HG03139 (cell line): ENCODE results near the gene TMEM191C.
"Not testable (repeated sequence)": the region's sequence is repeated elsewhere in the genome, so short reads cannot be mapped to it uniquely, and the experiment has no call there.

Experiments
- ATAC-seq: cut with Tn5 transposase; IDR thresholded peaks from one replicate; pipeline ENCODE4 v1.9.1; 2021; ENCODE audit not compliant: unreplicated experiment

TMEM191C gene

DNA sequence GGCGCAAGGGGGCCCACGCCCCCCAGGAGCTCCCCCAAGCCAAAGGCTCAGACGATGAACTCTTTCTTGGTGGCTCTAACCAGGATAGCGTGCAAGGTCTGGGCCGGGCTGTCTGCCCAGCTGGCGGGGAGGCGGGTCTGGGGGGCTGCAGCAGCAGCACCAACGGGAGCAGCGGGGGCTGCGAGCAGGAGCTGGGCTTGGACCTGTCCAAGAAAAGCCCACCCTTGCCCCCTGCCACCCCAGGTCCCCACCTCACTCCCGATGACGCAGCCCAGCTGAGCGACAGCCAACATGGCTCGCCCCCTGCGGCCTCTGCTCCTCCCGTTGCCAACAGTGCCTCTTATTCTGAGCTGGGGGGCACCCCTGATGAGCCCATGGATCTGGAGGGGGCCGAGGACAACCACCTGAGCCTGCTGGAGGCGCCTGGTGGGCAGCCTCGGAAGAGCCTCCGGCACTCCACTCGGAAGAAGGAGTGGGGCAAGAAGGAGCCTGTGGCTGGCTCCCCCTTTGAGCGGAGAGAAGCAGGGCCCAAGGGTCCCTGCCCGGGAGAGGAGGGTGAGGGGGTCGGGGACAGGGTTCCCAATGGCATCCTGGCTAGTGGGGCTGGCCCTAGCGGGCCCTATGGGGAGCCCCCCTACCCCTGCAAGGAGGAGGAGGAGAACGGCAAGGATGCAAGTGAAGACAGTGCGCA lies 21.6 kb upstream of the TMEM191C start:
- no peak for ATAC-seq

- no peak for ATAC-seq
Observed at GRCh38 chr22:21446128-21446826, 20.9 kb upstream of the TMEM191C start.

DNA sequence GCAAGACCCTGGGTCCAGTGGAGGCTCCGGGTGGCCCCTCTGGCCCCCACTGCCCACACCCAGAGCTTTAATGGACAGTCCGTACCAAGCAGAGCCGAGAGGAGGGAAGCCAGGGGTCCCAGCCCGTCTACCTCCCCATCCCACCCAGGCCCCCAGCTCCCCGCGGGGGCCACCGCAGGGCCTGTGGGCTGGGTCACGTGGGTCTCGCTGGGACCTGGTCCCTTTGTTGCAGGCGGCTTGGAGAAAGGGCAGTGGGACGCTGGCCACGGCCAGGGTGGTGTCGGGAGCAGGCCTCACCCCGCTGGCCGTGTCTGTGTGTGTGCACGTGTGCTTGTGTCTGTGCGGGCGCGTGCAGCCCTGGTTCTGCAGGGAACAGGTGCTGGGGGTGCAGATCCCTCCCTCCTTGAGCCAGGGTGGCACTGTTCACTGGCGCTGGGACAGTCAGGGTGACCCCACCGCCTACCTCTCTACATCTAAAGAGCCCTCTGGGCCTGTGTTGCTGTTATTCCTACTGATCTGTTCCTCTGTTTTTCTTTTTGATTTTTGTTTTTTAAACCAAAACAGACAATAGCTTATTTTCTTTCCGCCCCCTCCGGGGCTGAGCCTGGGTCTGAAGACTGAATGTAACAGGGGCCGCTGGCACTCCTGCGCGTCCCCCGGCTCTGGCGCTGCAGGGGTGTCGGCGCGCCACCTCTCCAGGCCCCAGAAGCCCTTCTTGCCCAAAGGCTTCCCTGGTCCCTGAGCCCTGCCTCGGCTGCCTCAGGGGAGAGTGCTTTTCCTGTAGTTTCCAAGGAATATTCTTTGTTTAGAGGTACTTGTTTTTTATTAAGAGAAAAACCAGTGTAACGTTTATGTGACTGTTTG lies 20.1 kb upstream of the TMEM191C start:
- ATAC-seq: no peak

- ATAC-seq: no peak
Observed at GRCh38 chr22:21447694-21448402, 19.3 kb upstream of the TMEM191C start.

DNA sequence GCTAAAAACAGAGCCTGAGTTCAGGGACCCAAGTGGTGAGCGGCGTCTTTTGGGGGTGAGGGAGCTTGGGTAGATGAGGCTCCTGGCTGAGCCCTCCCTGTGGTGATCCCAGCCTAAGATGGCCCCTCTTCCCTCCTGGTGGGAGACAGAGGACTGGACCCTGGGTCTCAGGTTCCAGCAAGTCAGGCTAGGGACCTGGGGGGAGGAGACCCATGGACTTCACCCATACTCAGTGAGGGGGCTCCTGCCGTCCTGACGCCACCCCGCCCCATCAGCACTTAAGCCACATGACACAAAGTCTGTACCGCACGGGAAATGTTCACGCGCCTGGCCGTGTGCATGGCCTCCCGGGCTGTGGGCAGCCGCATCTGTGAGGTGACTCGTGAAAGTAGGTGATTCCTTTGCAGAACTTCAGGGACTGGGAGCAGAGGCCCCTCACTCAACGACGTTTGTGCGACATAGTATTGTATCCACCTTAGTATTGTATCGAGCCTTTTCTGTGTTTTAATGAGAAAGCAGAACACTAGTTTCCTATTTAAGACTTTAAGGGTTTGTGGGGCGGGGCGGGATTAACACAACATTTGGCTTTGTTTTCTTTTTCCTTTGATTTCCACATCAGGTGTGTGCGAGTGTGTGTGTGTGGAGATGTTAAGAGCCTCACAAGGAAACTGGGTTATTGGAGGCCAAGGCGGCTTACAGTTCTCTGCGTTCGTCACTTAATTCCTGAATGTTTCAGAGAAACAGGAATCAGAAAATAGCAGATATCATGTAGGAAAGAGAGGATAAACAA lies 18.4 kb upstream of the TMEM191C start:
- no peak for ATAC-seq

- ATAC-seq: no peak
Observed at GRCh38 chr22:21449531-21450319, 17.5 kb upstream of the TMEM191C start.

DNA sequence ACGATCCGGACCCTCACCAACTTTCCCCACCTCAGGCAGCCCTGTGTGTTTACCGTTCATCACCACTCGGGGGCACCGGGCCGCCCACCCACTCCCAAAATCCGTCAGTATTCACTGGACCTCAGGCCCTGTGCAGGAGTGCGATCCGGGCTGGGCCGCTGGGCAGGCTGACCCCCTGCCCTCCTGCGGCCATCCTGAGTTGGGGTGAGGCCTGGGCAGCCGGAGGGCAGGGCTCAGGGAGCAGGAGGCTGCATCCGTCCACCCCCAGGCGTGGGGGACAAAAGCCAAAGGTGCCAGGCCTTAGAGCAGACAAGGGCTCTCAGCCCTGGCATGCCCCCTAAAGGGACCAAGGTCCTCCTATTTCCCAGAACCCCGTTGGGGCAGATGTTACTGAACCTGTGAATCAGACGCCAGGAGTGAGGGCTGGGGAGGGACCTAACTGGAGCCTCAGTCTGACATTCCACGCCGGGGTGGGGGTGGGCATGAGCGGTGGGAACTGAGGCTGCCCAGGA lies 16.8 kb upstream of the TMEM191C start:
- ATAC-seq: no peak

DNA sequence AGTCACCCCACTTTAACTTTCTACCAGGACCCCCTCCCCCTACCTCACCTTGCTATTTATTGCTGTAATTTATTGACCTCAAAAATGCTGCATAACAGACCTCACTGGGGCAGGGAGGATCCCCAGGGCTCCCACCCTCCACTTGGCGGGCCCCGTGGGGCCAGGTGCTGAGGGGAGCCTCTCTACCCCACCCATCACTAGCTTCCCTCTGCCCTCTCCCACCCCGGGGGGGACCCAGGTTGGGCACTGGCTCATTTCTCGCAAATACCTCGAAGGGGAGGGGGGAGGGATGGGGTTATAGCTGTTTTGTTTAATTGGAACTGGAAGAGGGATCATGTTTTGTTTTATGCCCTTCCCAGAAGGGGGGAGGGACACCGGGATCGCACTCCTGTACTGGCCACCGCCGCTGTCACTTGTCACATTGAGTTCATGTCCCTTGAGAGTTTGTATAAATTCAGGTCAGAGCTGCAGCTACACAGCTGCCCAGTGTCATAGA lies 16.3 kb upstream of the TMEM191C start:
- ATAC-seq: no peak

DNA sequence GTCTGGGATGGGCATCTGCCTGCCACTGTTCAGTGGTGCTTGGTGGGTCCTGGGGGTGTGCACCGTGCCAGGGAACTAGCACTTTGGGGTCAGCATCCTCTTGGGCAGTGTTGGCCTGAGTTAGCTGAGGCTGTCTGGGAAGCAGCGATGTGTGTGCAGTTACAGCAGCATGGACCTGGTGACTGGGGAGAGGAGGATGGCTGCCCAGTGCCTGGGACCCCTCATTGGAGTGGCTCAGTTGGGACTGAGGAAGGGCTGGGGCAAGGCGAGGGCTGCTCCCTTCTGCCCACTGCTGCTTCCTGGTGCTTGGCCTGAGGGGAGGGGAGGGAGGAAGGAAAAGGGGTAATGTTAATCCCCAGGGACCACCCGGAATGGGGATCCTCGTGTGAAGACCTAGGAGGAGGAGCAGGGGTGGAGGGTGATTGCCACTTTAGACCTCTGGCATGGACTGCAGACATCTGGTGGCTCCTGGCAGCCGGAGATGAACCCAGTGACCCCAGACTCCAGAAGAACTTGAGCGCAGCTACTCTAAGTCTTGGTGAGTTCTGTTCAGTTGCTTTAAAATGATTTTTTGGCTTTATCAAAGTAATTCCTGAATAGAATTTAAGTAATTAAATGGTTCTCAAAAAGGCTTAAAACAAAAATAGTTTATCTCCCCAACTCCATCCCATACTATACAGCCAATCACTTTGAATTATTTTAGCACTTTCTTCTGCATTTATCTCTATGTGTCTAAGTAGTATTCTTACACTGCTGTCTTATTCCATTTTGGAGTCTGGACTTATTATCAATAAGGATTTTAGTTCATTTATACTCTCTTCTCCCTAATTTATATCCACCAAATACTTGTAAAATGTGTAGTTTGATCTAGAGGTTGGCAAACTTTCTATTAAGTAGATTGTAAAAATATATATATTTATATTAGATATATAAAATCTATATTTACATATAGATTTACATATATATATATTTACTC lies 15.4 kb upstream of the TMEM191C start:
- no peak for ATAC-seq

DNA sequence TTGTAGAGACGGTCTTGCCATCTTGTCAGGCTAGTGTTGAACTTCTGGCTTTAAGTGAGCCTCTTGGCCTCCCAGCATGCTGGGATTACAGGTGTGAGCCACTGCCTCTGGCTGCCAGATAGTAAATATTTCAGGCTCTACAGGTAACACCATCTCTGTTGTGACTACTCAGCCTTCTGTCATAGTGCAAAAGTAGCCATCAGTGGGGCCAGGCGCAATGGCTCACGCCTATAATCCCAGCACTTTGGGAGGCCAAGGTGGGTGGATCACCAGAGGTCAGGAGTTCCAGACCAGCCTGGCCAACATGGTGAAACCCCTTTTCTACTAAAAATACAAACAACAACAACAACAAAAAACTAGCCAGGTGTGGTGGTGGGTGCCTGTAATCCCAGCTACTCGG lies 14.5 kb upstream of the TMEM191C start:
- not testable (repeated sequence) for ATAC-seq

GRCh38 chr22:21454998-21455333 lies 12.2 kb upstream of the TMEM191C start:
- not testable (repeated sequence) for ATAC-seq

DNA sequence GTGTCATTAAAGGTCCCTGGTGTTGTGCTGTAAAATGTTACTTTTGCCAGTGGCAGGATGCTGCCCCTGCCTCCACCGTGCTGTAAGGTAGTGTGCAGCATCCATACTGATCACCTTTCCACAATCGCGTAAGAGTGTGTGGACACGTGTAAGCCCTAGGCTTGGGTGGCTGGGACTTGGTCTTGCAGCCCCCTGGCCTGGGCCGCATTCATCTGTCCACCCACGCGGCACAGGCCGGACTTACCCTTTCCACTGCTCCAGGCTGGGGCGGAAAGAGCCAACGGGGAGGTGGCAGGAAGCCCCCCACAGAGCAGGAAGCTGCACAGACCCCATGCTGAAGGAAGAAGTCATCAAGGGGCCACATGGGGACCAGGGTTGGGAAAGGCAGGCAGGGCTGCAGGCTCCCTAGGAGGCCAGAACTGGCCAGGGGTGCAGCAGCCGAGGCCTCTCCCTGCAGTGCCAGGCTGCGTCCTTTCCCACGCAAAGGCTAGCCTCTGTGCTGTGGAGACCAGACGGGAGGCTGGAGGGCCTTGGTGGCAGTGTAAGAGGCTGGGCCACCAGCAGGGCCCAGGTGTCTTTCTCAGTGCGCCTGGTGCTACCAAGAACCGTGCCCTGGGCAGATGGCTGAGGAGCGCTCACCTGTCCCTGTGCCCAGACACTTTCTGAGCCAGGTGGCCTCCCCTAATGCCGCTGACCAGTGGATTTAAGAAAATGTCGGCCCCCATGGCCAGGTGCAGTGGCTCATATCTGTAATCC lies 11.7 kb upstream of the TMEM191C start:
- ATAC-seq: no peak

DNA sequence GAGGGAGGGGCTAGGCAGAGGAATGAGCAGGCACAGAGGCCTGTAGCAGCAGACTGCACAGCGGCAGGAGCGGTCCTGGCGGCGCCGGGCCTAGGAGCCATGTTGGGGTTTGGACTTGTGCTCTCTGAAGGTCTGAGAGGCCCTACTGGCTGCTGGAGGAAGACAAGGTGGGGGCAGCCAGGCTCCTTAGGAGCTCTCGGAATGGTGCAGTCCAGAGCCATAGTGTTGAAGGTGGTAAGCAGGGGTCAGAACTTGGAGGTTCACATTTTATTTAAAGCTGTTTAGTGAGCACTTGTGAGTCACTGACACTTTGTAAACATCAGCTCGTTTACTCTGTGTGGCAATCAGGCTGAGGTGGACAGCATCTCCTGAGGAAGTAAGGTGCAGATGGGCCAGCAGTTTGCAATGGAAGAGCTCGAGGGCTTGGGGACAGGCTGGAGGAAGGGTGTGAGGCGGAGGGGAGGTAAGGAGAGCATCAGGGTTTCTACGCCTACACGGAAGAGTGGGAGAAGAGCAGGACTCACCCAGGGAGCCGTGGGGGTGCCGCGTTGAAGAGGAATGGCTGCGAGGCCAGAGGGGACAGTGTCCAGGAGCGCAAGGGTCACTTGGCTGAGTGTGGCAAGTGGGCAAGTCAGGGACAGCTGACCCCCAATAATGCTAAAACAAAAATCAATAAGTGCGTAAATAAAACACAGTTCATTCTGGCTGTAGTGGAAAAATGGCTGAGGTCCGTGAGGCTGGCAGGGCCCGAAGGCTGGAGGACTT lies 10.0 kb upstream of the TMEM191C start:
- ATAC-seq: no peak

- ATAC-seq: not testable (repeated sequence)
Observed at GRCh38 chr22:21462672-21463071, 4.5 kb upstream of the TMEM191C start.

DNA sequence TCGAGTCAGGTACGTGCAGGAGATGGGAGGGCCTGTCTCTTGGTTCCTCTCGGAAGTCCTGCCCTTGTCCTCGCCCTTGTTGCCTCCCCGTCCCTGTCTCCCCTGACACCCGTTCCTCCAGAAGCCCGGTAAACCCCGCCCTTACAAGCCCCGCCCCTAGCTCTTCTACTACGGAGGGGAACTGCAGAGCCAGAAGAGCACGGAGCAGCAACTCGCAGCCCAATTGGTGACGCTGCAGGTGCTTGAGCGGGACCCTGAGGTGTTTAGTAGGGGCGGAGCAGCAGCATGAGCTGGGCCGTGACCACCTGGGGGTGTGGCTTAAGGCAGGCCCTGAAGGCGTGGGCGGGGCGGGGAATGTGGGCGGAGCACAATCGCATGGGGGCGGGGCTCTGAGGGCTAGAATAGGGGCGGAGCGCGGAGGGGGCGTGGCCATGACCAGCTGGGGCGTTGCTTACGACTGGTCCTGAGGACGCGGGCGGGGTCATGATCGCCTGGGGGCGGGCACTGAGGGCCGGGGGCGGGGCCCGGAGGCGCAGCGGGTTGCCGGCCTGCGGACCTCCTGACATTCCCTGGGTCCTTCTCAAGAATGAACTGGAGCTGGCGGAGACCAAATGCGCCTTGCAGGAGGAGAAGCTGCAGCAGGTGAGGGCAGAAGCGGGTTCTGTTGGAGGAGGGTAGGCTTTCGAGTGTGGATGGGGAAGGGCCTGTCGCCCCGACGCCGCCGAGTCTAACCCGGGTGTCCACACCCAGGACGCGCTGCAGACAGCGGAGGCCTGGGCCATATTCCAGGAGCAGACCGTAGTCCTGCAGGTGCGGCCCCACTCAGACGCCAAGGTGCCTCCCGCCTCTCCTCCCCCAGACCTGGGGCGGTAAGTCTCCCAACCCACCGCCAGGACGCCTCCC lies 1.3 kb downstream of the TMEM191C start:
- ATAC-seq: peak; percentile 76
